ENCODE results near the gene ZBP1.

ZBP1 gene

DNA sequence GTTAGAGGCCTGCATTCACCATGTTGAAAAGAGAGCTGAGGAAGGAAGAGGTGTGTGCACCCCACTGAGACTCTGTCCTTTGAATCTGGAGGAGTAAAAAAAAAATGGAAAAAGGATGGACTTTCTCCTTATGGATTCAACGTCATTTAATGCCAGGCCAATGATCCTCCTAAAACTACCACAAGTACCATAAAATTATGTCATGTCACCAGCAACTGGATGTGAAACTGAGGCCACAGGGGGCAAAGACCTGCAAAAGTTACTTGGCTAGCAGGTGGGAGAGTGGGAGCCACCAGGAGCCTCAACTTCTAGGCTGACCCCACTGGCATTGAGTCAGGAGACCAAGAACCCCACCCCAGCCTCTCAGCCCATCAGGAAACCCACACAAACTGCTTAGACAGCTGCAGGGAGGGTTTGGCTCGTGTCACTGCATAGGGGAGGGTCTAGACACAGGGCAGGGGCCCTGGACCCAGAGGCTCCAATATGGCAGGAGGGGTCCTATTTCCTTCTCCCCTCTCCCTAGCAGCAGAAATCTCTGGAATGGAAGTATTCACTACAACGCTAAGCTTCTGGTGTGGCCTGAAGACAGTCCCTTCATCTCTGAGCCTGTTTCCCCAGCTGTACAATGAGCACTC, 48.3 kb downstream of the ZBP1 start:
- DNase-seq (ENCODE audit: low read depth): no peak

GRCh38 chr20:57570920-57571319, 49.3 kb downstream of the ZBP1 start:
- no peak for DNase-seq (ENCODE audit: low read depth)

- no peak for DNase-seq (ENCODE audit: low read depth)
These were observed 49.9 kb downstream of the ZBP1 start for GRCh38 chr20:57570145-57570850.

DNA sequence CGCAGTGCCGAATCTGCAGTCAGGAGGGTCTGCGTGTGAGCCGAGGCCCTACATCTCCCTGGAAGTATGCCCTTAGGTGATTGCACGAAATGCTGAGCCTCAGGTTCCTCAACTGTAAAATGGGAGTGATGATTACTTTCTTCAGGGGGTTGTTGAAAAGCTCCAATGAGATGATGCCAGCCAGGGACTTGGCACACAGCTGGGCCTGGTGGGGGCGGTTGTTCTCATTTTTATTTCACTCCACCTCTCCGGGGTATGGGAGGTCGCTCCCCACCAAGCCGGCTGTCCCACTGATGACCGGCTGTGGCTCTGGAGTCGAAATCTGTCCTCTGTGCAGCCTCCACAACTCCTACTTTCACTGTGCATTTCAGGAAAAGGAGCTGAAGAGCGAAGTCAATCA, 51.3 kb downstream of the ZBP1 start:
- no peak for DNase-seq (ENCODE audit: low read depth)

- DNase-seq (ENCODE audit: low read depth): no peak
These were observed 51.9 kb downstream of the ZBP1 start for GRCh38 chr20:57568088-57568896.

GRCh38 chr20:57567471-57568079, 52.7 kb downstream of the ZBP1 start:
- DNase-seq (ENCODE audit: low read depth): no peak

GRCh38 chr20:57566803-57567459, 53.3 kb downstream of the ZBP1 start:
- DNase-seq (ENCODE audit: low read depth): no peak

GRCh38 chr20:57566399-57566798, 53.8 kb downstream of the ZBP1 start:
- DNase-seq (ENCODE audit: low read depth): no peak

- DNase-seq (ENCODE audit: low read depth): no peak
These were observed 55.1 kb downstream of the ZBP1 start for GRCh38 chr20:57564951-57565642.

GRCh38 chr20:57564180-57564802, 55.9 kb downstream of the ZBP1 start:
- no peak for DNase-seq (ENCODE audit: low read depth)

DNA sequence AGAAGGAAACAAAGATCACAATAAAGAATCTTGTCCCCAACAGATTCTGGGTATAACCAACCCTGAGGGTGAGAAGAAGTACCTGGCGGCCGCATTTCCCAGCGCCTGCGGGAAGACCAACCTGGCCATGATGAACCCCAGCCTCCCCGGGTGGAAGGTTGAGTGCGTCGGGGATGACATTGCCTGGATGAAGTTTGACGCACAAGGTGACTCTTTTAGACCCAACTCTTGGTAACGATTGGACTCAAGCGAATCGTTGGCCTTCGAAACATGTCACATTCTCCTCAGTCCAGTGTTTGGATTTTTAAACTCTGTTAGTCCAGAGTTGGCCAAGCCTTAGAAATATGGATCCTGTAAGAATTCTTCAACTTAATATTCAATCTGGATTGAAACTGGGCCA, 56.7 kb downstream of the ZBP1 start:
- DNase-seq (ENCODE audit: low read depth): no peak

DNA sequence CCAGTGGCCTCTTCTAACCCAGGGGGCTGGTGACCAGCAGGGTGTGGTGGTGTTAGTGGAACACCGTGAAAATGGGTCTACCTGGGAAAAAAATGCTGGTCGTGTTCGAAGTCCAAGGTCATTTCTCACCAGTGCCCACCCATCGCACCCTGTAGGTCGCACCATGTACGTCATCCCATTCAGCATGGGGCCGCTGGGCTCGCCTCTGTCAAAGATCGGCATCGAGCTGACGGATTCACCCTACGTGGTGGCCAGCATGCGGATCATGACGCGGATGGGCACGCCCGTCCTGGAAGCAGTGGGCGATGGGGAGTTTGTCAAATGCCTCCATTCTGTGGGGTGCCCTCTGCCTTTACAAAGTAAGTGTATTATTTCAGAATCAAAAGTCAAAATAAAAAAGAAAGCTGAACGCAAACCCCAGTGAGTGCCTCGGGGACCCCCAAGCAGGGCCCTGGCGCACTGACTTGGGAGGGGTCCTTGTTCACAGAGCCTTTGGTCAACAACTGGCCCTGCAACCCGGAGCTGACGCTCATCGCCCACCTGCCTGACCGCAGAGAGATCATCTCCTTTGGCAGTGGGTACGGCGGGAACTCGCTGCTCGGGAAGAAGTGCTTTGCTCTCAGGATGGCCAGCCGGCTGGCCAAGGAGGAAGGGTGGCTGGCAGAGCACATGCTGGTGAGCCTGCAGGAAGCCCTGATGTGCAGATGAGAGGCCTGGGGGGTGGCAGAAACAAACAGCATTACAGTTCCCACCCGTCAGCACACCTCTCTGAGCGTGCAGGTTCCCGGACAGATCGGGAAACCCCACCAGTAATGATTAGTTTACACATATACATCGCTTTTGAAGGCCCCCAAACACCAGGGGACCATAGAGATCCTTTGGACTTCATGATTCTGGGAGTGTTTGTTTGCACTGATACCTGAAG, 57.4 kb downstream of the ZBP1 start:
- DNase-seq (ENCODE audit: low read depth): no peak

DNA sequence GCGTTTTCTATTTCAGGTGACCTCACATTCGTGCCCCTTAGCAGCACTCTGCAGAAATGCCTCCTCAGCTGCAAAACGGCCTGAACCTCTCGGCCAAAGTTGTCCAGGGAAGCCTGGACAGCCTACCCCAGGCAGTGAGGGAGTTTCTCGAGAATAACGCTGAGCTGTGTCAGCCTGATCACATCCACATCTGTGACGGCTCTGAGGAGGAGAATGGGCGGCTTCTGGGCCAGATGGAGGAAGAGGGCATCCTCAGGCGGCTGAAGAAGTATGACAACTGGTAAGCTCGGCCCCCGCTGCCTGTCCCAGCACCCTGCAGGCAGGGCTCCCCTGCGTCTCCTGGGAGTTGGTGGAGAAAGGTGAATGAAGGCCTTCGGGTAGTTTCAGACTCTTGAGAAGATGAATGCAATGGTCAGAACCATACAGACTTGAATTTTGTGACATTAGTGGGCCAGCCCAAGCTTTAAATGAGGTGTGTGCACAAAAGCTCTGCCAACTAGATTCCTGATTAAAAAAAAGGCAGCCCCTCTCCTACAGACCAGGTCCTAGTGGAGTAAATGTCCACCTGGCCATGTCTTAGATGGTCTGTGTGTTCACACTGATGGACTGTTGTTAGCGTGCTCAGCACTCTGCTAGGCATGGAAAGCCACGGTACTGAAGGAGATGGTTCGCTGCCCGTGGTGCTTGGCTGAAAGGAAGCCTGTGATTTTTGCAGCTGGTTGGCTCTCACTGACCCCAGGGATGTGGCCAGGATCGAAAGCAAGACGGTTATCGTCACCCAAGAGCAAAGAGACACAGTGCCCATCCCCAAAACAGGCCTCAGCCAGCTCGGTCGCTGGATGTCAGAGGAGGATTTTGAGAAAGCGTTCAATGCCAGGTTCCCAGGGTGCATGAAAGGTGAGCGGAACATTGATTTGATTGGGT, 58.6 kb downstream of the ZBP1 start:
- no peak for DNase-seq (ENCODE audit: low read depth)

DNA sequence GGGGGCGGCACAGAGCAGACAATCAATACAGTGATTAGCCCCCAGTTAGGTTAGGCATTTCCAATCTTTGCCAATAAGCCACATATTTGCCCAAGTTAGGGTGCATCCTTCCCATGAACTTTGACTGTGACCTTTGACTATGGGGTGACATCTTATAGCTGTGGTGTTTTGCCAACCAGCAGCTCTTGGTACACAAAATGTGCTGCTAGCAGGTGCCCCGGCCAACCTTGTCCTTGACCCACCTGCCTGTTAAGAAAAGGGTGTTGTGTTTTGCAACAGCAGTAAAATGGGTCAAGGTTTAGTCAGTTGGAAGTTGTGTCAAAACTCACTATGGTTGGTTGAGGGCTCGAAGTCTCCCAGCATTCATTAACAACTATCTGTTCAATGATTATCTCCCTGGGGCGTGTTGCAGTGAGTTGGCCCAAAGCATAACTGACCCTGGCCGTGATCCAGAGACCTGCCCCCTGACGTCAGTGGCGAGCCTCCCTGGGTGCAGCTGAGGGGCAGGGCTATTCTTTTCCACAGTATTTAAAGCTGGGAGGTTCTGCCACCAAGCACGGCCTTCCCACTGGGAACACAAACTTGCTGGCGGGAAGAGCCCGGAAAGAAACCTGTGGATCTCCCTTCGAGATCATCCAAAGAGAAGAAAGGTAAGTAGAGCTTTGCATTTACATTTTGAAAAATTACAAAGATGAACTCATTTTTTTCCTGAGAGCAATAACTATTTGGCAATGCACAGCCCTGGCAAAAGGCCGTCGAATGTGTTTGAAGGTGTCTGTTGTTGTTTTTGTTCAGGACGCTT, 59.5 kb downstream of the ZBP1 start, which contains the start of gene PCK1:
TSS of gene PCK1 (plus strand) at position 557 of the 802 bp plus-strand sequence. CDS start 302 bp downstream, outside the sequence.
- no peak for DNase-seq (ENCODE audit: low read depth)

GRCh38 chr20:57559658-57560553, 60.3 kb downstream of the ZBP1 start:
- no peak for DNase-seq (ENCODE audit: low read depth)

DNA sequence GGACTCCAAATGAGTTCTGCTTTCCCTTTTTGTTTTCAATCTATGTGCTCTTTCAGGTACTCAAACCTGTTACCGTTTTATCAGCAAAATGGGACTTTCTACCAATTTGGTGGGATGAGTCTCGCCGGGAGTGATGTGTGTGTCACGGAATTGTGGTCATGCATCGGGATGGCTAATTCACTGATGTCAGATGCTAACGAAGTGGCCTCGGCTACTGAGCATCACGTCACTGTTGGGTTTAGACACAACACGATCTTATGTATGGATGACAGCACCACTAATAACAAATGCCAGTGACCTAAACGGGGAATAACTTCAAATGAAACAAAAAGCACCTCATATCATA, 61.0 kb downstream of the ZBP1 start:
- no peak for DNase-seq (ENCODE audit: low read depth)

Measured in activated gamma-delta T cell treated with anti-CD3 and anti-CD28 coated beads, Interleukin-2, amount 50 U/mL, for 16 hours (primary cell).